Activated CD8-positive, alpha-beta memory T cell treated with anti-CD3 and anti-CD28 coated beads for 48 hours (primary cell): ENCODE results near the gene COL18A1.
"Not testable (repeated sequence)": the region's sequence is repeated elsewhere in the genome, so short reads cannot be mapped to it uniquely, and the experiment has no call there.

Experiments
- DNase-seq, 3 experiments: peaks; one replicate each; pipeline ENCODE4 v3.0.0-alpha.2; 2020; ENCODE audit warnings: low read depth in 2 of 3, low spot score in 2 of 3

The COL18A1 gene

GRCh38 chr21:45404730-45405270 lies at the start of gene COL18A1:
Gene COL18A1, plus strand, starts transcription at chr21:45405165. Its CDS starts 66 bp downstream, at chr21:45405231.
- no peak for DNase-seq

GRCh38 chr21:45355573-45355972 lies 49.4 kb upstream of the COL18A1 start:
- DNase-seq: no peak

DNA sequence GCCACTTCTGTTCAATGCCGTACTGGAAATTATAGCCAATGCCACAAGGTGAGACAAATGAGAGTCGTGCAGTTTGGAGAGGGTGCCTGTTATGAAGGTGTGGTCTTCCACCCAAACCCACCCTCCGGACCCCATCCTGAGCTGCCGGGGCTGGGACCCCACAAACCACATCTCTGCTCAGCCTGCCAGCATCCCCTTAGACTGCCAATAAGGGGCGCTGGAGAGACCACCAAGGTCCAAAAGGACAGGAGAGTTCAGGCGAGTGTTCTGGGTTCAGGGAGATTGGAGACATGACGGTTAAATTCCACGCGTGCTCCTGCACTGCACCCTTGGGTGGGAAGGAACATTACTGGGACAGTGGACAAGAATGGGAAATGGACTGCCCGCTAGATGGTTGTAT lies 48.7 kb upstream of the COL18A1 start:
- no peak for DNase-seq

DNA sequence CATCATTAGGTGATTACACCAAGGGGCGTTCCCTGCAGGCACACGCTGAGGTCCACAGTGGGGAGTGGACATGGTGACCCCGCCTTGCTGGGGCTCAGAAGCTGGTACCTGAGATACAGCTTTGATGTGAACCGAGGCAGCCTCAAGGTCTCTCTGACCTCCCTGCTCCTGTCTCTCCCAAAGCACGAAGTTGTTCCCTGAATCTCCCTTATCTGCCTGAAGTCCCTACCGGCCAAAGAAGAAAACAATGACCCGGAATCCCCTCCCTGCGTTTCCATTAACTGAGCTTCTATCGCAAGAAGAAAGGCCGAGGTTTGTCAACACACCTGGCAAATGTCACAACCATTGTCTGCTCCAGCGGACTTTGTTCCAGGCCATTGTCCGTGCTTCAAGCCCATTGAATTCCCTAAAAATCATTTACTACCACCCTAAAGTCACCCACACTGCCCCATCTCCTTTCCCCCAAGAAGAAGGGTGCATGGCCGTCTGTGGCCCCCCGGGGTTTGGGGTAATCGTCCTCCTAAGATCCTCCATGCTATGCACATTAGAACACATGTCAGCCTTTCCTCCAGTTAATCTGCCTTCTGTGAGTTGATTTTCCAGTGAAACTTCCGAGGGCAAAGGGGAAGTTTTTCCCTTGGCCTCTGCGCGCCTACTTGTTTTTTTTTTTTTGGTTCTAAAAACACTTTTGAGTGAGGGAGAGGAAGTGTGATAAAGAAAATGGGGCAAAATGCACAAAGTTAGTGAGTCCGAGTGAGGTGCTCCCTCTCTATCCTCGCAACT lies 48.1 kb upstream of the COL18A1 start:
- no peak for DNase-seq

GRCh38 chr21:45357436-45358260 lies 47.3 kb upstream of the COL18A1 start:
- no peak for DNase-seq

DNA sequence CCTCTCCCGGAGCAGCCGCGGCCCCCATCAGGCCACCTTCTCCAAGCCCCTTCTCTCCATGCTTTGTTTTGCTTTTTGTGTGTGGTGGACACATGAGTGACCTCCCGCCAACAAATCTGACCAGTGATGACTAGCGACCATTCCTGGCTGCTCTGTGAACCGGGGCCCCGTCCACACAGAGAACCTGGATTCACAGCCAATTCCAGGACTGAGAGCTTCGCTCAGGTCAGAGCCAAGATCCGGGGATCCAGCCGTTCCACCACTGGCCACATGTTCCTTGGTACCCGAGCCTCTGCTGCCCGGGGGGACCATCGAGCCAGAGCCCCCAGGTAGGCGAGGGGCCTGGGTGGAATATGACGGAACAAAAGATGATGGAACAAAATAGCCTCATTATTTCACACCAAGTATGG lies 46.7 kb upstream of the COL18A1 start:
- DNase-seq: no peak

GRCh38 chr21:45358711-45359310 lies 46.2 kb upstream of the COL18A1 start:
- no peak for DNase-seq

DNA sequence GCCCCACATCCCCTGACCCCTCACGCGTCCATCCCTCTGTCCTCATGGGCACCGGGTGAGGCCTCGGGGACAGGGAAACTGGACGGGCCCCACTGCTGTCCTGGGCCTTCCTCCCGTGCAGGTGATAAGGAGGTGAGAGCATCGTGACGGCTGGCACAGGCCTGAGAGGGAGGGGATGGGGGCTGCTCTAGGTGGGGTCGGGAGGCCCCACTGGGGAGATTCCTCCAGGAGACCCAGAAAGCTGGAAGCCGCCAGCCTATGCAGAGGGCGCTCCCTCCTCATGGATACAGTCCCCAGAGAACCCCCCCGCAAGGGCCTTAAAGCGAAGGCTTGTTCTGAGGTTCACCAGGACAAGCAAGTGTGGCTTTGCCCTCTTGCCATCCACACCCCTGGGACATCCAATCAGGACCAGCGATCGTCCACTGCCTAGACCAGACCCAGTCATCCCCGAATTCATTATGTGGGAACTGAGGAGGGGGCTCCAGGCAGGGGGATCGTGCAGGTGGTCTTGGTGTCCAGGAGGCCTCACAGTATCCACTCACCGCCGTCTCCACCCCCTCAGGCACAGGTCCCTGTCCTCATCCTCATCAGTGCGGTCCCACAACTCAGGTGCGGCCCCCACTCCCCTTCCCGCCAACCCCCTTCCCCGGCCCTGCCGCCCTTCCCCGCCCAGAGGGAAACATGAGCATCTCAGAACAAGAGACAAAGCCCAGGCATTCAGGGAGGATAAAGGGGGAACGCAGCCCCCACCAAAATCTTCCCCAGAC lies 45.3 kb upstream of the COL18A1 start:
- DNase-seq: no peak

GRCh38 chr21:45361033-45361997 lies 43.6 kb upstream of the COL18A1 start:
- no peak for DNase-seq

DNA sequence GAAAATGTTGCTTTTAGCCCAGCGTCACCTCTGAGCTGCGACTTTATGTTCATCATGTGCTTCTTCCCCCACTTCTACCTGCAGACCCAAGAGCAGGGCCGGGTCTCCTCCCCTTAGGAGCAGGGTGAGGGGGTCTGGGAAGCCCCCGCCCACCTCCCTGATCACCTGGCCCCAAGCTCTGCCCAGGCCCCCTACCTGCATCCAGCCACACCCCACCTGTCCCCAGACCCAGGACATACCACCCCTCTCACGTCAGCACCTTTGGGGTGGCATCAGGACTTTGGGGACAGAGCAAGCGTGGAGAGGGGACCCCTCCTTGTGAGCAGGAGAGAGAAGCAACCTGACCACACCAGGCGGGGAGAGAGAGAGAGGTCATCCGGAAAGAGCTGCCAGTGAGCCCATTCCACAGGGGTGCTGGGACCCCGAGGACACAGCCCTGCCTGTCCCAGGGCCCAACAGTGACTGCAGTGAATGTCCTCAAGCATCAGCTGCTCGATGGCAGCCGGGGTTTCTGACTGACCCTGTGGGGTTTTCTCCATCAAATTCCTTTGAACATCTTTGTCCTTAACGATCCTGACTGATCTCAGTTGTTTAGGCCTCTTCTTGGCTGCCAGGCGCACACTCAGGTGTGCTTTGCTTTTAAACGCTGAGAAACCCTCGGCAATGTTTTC lies 42.8 kb upstream of the COL18A1 start:
- DNase-seq: no peak

DNA sequence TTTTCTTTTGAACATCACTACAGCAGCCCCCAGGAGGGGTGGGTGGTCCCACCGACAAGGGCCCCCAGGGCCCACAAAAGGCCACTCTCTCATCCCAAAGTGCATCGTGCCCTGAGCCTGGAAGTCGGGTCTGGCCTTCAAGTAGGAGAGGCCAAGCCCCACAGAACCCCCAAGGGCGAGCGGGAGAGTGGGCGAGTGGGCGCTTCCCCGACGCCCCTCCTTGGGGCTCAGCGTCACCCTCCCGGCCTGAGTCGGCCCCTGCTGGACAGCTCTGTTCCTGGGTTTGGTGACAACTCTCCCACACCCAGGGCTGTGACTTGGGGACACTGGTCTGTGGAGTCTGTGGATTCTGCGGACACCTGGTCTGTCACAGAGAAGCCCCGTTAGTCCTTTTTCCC lies 42.2 kb upstream of the COL18A1 start:
- DNase-seq: no peak

DNA sequence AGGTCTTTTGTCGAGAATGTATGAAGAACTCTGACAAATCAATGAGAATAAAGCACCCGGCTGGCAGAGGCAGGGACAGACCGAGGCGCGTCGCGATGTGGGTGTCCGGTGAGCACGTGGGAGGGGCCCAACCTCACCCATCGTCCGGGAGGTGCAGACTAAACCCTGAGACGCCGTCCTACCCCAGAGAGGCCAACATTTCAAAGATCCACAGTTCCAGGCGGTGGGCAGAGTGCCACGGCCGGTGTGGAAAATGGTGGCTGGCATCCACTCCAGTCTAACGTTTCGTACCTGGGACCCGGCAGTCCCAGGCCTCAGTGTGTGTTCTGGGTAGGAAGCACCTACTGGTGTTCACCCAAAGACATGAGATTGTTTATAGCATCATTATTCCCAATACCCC lies 41.7 kb upstream of the COL18A1 start:
- DNase-seq: not testable (repeated sequence)

DNA sequence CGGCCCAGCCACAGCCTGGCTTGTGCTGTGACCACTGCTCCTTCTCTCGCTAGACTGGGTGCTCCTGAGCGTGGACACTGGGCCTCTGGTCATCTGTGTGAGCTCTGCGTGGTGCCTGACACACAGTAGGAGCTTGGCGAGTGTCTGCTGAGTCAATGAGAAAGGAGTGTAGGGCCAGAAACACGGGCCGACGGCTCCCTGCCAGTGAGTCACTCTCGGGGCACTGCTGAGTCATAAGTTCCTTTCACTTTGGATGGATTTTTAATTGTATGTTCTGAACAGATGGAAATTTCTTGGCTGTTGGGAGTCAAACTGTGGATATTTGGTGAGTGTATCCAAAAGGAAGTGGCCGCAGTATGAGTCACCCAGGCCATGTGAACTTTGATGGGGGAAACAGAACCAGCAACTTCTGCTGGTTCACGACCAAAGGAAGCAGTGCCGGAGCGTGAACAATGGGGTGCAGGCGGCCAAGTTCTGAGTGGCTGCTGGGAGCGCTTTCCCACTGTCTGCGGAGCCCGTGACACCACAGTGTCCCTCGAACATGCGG lies 41.0 kb upstream of the COL18A1 start:
- no peak for DNase-seq

DNA sequence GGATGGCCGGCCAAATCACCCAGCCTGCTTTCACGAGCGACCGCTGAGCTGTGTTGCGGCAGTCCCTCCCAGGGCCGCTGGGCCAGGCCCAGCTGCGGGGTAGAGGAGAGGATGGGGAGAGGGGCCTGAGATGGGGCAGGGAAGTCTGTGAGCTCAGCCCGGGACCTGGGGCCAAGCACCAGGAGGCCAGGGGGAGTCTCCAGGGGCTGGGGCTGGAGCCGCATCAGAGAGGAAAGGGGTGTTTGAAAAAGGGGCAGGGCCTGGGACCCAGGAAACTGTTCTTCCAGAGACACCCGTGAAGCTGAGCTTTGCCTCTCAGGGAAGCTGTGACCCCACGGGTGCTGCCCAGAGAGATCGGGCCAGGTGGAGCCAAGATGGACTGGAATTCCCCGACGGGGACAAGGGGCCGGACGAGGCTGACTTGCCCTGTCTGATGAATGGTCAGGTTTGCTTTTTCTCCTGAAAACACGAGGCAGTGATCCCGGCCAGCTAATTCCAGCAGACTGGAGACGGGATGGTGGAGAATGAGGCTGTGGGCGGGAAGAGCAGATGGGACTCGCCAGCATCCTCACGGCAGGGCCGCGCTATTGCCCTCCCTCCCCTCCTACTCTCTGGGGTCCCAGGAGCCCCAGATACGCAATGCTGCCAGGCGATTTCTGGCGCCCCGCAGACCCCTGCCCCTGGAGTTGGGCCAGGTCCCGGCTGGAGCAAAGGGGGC lies 40.3 kb upstream of the COL18A1 start:
- no peak for DNase-seq

GRCh38 chr21:45365186-45365607 lies 39.8 kb upstream of the COL18A1 start:
- no peak for DNase-seq

- DNase-seq: no peak
Observed at GRCh38 chr21:45365608-45366241, 39.2 kb upstream of the COL18A1 start.

DNA sequence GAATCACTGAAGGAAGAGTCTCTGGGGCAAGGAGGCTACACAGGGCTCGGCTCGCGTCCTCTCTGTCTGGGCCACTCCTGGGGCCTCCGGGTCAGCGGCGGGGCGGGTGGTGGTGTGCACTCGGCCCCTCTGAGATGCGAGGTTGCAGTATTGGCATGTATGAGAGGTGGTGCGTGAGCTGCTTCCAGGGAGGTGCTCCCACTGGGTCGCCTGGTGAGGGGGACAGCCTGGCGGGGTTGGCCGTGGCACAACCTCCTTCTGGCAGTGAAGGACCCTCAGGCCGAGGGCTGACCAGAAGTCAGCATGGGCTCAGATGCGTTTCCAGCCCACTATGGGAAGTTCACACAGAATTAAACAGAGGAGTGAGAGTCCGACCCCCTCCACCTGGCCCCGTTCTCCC lies 38.5 kb upstream of the COL18A1 start:
- DNase-seq: no peak

- DNase-seq: no peak
Observed at GRCh38 chr21:45366931-45367401, 38.0 kb upstream of the COL18A1 start.
